Suprapubic skin (tissue), 3 donors: ENCODE measurements around the gene EVPL.
"Not testable (repeated sequence)": the region's sequence is repeated elsewhere in the genome, so short reads cannot be mapped to it uniquely, and the experiment has no call there.

Source experiments
- CTCF ChIP-seq, 2 donors: fragments of 200-600 bp in 1 of 2; fragments of 450-650 bp in 1 of 2; sonication (generic) in 1 of 2; IDR thresholded peaks; one replicate each; pipeline ENCODE4 v1.5.1; 2016 to 2019; ENCODE audit warnings: antibody characterized with exemption in 2 of 2, mild to moderate bottlenecking in 1 of 2, moderate library complexity in 1 of 2
- EP300 ChIP-seq: sonication (generic); formaldehyde crosslinking; IDR thresholded peaks from one replicate; pipeline ENCODE4 v1.6.1; 2017; ENCODE audit warnings: antibody characterized with exemption
- POLR2A ChIP-seq, 2 donors: fragments of 450-650 bp; IDR thresholded peaks; one replicate each; pipeline ENCODE4 v1.6.1; 2017; ENCODE audit warnings: antibody characterized with exemption in 2 of 2, mild to moderate bottlenecking in 2 of 2, moderate library complexity in 2 of 2

- not testable (repeated sequence) for TF ChIP-seq CTCF (IDR thresholded peaks at IDR 0.05); EP300; POLR2A (IDR thresholded peaks at IDR 0.05)
Measured at GRCh38 chr17:75975187-75975586, 51.9 kb downstream of the EVPL start.
